Measurements from ENCODE around the gene IP6K3. TPM values are rescaled to one million over a fixed set of nuclear protein-coding genes. Genes with fewer than 3 reads are reported as not detected.

IP6K3 gene
- total RNA-seq, 4 donors from 2014 or later, result 0.51 to 0.83 TPM; not detected in 2

DNA sequence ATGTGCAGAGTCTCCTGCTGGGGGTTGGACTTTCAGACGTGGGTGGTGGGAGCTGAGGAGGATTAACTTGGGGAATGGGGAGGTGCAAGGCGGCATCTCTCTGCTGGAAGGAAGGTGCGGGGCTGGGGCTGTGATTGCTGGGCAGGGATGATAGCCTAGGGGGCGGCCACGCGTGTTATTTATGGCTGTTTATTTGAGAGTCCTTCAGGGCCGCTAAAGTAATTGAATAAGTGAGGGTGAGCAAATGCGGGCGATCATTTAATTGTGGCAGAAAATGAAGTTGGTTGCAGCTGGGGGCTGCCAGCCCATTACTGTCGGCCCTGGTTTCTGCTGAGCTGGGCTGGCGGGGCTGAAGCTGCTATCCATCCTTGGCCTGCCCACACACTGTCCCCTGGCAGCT is 7.5 kb upstream of the IP6K3 start:
- H3K9me3 ChIP-seq, result no peaks in the 10 kb centered on the region
- peaks cover 20% of the 10 kb centered on the region for H3K4me1 ChIP-seq
- no peak for TF ChIP-seq POLR2AphosphoS5 (IDR thresholded peaks at IDR 0.05)
- TF ChIP-seq, protein P1, sequence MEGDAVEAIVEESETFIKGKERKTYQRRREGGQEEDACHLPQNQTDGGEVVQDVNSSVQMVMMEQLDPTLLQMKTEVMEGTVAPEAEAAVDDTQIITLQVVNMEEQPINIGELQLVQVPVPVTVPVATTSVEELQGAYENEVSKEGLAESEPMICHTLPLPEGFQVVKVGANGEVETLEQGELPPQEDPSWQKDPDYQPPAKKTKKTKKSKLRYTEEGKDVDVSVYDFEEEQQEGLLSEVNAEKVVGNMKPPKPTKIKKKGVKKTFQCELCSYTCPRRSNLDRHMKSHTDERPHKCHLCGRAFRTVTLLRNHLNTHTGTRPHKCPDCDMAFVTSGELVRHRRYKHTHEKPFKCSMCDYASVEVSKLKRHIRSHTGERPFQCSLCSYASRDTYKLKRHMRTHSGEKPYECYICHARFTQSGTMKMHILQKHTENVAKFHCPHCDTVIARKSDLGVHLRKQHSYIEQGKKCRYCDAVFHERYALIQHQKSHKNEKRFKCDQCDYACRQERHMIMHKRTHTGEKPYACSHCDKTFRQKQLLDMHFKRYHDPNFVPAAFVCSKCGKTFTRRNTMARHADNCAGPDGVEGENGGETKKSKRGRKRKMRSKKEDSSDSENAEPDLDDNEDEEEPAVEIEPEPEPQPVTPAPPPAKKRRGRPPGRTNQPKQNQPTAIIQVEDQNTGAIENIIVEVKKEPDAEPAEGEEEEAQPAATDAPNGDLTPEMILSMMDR (IDR thresholded peaks at IDR 0.05), result no peak
- TF ChIP-seq POLR2A (IDR thresholded peaks at IDR 0.05), result no peak
- no peak for TF ChIP-seq EP300 (IDR thresholded peaks at IDR 0.05)
- 84% methylated on average over 11 of the region's 11 CpGs for WGBS
- H3K27me3 ChIP-seq, result no peaks in the 10 kb centered on the region
- H3K27ac ChIP-seq, result no peak overlapping the region
- no peak overlapping the region for H3K4me3 ChIP-seq
- DNase-seq (ENCODE audit: low spot score in 2 of 2), result no peak
- no peaks in the 10 kb centered on the region for H3K36me3 ChIP-seq

DNA sequence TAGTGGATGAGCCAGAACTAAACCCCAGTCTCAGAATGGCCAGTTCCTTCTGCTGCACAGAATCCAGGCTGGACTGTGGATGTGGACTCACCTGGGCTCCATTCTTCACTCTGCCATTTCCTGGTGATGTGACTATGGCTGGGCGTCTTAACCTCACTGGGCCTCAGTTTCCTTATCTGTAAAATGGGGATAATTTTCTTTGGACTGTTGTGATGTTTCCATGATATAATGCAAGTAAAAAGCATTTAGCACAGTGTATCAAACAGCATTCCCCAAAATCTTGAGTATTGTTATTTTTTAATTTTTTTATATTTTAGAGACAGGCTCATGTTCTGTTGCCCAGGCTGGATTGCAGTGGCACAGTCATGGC is 5.9 kb upstream of the IP6K3 start:
- no peak for TF ChIP-seq POLR2A (IDR thresholded peaks at IDR 0.05)
- TF ChIP-seq POLR2AphosphoS5 (IDR thresholded peaks at IDR 0.05), result no peak
- TF ChIP-seq, protein P1 (IDR thresholded peaks at IDR 0.05), result no peak
- TF ChIP-seq EP300 (IDR thresholded peaks at IDR 0.05), result no peak
- Histone ChIP-seq H3K4me1 (peaks cover 20% of the 10 kb centered on the region), H3K36me3 (no peaks in the 10 kb centered on the region), H3K27me3 (peaks cover 6% of the 10 kb centered on the region), H3K9me3 (no peaks in the 10 kb centered on the region), H3K4me3 (no peak overlapping the region), H3K27ac (no peak overlapping the region)
- WGBS, result 100% methylated on average over 1 of the region's 1 CpG
- no peak for DNase-seq (ENCODE audit: low spot score in 2 of 2)

DNA sequence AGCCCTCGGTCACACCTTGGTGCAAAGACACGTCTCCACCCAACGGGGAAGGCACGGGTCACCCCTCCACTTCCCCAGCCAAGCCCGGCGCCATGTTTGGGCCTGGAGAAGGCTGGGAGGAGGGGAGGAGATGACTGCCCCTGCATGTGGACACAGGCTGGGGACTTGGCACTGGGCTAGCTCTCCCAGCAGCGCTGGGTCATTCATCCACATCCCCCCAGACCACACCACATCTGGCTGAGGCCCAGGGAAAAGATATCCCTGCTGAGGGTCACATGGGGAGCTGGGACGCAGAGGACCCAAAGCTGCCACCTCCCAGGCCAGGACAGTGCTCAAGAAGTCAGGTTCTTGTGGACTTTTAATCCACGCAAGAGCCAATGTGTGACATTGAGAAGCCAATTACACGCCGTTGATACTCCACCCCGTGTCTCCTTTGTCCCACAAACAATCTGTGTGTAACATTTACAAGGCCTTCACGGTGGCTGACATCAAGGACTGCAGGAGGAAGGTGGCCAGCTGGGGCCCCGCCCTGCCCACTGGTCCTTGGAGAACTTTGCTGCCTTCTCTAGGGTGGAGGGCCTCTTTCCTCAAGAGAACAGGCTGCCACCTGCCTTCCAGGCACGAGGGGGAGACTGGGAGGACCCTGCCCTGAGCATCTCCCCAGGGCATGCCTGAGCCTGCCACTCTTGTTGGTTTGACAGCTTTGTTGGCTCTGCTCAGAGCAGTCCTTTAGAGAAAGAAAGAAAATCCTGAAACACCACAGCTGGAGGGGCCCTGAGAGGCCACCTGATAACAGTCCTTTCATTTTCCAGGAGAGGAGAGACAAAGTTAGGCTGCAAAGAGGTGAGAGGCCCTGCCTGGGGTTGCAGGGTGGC is 5.3 kb upstream of the IP6K3 start:
- Histone ChIP-seq H3K4me1 (peaks cover 20% of the 10 kb centered on the region), H3K27me3 (peaks cover 11% of the 10 kb centered on the region), H3K9me3 (no peaks in the 10 kb centered on the region), H3K27ac (no peak overlapping the region), H3K4me3 (no peak overlapping the region), H3K36me3 (no peaks in the 10 kb centered on the region)
- DNase-seq (ENCODE audit: low spot score in 2 of 2), result no peak
- WGBS, result 82% methylated on average over 12 of the region's 15 CpGs
- TF ChIP-seq POLR2AphosphoS5 (IDR thresholded peaks at IDR 0.05) (no peak), POLR2A (IDR thresholded peaks at IDR 0.05) (no peak), EP300 (IDR thresholded peaks at IDR 0.05) (no peak)
- TF ChIP-seq, protein P1 (IDR thresholded peaks at IDR 0.05), result no peak

DNA sequence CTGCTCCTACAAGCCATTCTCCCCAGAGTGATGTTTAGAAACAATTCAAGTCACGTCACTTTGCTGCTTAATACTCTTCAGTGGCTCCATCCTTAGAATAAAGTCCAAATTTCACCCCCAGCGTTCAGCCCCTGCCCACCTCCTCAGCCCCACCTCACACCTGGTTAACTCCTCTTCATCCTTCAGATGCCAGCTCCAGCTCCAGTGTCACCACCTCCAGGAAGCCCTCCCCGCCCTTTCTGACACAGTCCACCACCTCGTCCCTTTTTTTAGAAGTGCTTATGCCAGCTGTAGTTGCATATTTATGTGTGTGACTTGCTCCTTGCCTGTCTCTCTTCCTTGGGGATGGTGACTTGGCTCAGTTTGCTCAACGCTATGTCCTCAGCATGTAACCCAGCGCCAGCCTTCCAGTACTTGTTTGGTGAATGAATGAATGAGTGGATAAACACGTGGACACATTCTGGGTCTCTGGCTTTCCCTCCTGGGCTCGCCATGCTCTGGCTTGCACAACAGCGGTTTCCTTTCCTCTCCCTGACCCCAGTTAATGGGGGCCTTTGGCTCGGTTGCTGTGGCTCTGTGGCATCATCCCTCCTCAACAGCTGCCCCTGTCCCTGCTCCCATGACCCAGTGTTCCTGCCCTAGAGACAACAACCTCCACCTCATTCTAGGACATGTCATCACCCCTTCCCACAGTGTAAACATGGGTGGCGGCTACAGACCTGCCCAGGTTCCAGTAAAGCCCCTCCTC is 3.7 kb upstream of the IP6K3 start:
- H3K9me3 ChIP-seq, result no peaks in the 10 kb centered on the region
- 66% methylated on average over 11 of the region's 11 CpGs for WGBS
- TF ChIP-seq EP300 (IDR thresholded peaks at IDR 0.05), result no peak
- TF ChIP-seq, protein P1 (IDR thresholded peaks at IDR 0.05), result no peak
- TF ChIP-seq POLR2A (IDR thresholded peaks at IDR 0.05), result no peak
- TF ChIP-seq POLR2AphosphoS5 (IDR thresholded peaks at IDR 0.05), result no peak
- H3K4me3 ChIP-seq, result no peak overlapping the region
- DNase-seq (ENCODE audit: low spot score in 2 of 2), result no peak
- H3K4me1 ChIP-seq, result peaks cover 25% of the 10 kb centered on the region
- no peaks in the 10 kb centered on the region for H3K36me3 ChIP-seq
- peaks cover 11% of the 10 kb centered on the region for H3K27me3 ChIP-seq
- no peak overlapping the region for H3K27ac ChIP-seq

DNA sequence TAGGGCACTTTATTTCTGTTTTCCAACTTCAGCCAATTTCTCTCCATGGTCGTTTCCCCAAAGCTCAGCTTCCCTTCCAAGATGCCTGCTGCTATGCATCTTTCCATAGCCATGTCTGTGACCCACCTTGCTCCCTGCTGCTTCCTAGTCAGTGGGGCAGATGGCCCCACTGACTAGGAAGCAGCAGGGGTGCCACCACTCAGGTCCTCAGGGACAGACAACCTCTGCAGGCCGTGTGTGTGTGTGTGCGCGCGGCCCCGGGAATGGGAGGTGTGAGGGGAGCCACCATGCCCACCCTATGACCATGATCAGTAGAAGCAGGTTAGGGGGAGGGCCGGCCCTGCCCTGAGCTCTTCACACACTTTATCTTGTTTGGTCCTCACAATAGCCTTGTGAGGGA is 2.7 kb upstream of the IP6K3 start:
- WGBS, result 81% methylated on average over 3 of the region's 7 CpGs

More for the DNA sequence above, 2.7 kb upstream of the IP6K3 start:
- DNase-seq (ENCODE audit: low spot score in 2 of 2), result no peak
- H3K4me3 ChIP-seq, result no peak overlapping the region
- TF ChIP-seq EP300 (IDR thresholded peaks at IDR 0.05) (no peak), POLR2AphosphoS5 (IDR thresholded peaks at IDR 0.05) (no peak), POLR2A (IDR thresholded peaks at IDR 0.05) (no peak)
- TF ChIP-seq, protein P1 (IDR thresholded peaks at IDR 0.05), result no peak
- H3K27ac ChIP-seq, result no peak overlapping the region
- H3K27me3 ChIP-seq, result peaks cover 11% of the 10 kb centered on the region
- no peaks in the 10 kb centered on the region for H3K9me3 ChIP-seq
- H3K4me1 ChIP-seq, result peaks cover 35% of the 10 kb centered on the region
- H3K36me3 ChIP-seq, result no peaks in the 10 kb centered on the region
